HG03064 (cell line): ENCODE data around the gene KLHDC8B.

ENCODE experiments used
- ATAC-seq: cut with Tn5 transposase; IDR thresholded peaks from one replicate; pipeline ENCODE4 v1.9.1; 2021; ENCODE audit warnings: low read depth; ENCODE audit not compliant: unreplicated experiment

KLHDC8B gene

GRCh38 chr3:49158103-49158709 lies 13.2 kb upstream of the KLHDC8B start:
- ATAC-seq, result no peak

- ATAC-seq, result no peak
Observed at GRCh38 chr3:49158792-49159191, 12.6 kb upstream of the KLHDC8B start.

- no peak for ATAC-seq
Observed at GRCh38 chr3:49161197-49161596, 10.2 kb upstream of the KLHDC8B start.

GRCh38 chr3:49161808-49162530 lies 9.4 kb upstream of the KLHDC8B start:
- ATAC-seq, result no peak

- ATAC-seq, result no peak
Observed at GRCh38 chr3:49162751-49163419, 8.5 kb upstream of the KLHDC8B start.

GRCh38 chr3:49163609-49164008 lies 7.8 kb upstream of the KLHDC8B start:
- no peak for ATAC-seq

- ATAC-seq, result no peak
Observed at GRCh38 chr3:49164983-49165720, 6.2 kb upstream of the KLHDC8B start.

- ATAC-seq, result no peak
Observed at GRCh38 chr3:49165771-49166751, 5.3 kb upstream of the KLHDC8B start, which contains the start of gene CCDC71. Gene CCDC71 (minus strand): TSS chr3:49166331. CDS start chr3:49164208, 2,123 bp downstream.

- ATAC-seq, result no peak
Observed at GRCh38 chr3:49166752-49167556, 4.4 kb upstream of the KLHDC8B start.

GRCh38 chr3:49170744-49171118 lies 667 bp upstream of the KLHDC8B start:
- ATAC-seq, result no peak

- no peak for ATAC-seq
Observed at GRCh38 chr3:49171775-49172500, 540 bp downstream of the KLHDC8B start.

- ATAC-seq, result no peak
Observed at GRCh38 chr3:49172551-49173041, 1.2 kb downstream of the KLHDC8B start.

- no peak for ATAC-seq
Observed at GRCh38 chr3:49173116-49173791, 1.9 kb downstream of the KLHDC8B start.

GRCh38 chr3:49173792-49174170 lies 2.4 kb downstream of the KLHDC8B start:
- no peak for ATAC-seq

- ATAC-seq, result no peak
Observed at GRCh38 chr3:49174397-49174985, 3.1 kb downstream of the KLHDC8B start.

- ATAC-seq, result no peak
Observed at GRCh38 chr3:49175530-49175929, 4.1 kb downstream of the KLHDC8B start.

GRCh38 chr3:49177073-49177472 lies 5.7 kb downstream of the KLHDC8B start:
- ATAC-seq, result no peak
